Activated CD8-positive, alpha-beta memory T cell treated with anti-CD3 and anti-CD28 coated beads for 1 hour (primary cell): ENCODE data around the gene OR9K2.
A peak's percentile ranks its signal among the peaks of the same experiment; 100 is the strongest.
"Not testable (repeated sequence)": the region's sequence is repeated elsewhere in the genome, so short reads cannot be mapped to it uniquely, and the experiment has no call there.

ENCODE experiments used
- DNase-seq, 2 donors: peaks; one replicate each; pipeline ENCODE4 v3.0.0-alpha.2; 2020; ENCODE audit warnings: low read depth in 1 of 2; ENCODE audit errors: extremely low read depth in 1 of 2

OR9K2 gene

GRCh38 chr12:55126106-55126505 is at the start of gene OR9K2:
Gene OR9K2, plus strand, starts transcription at chr12:55126406. Its CDS starts 3,429 bp downstream, at chr12:55129835.
- no peak for DNase-seq

GRCh38 chr12:55092579-55092978 is 33.6 kb upstream of the OR9K2 start:
- no peak for DNase-seq

GRCh38 chr12:55112378-55112875 is 13.8 kb upstream of the OR9K2 start:
- no peak for DNase-seq

- DNase-seq, result no peak
These were observed 10.1 kb upstream of the OR9K2 start for GRCh38 chr12:55116152-55116551.

GRCh38 chr12:55132816-55133215 is 6.6 kb downstream of the OR9K2 start:
- no peak for DNase-seq

GRCh38 chr12:55142669-55143565 is 16.7 kb downstream of the OR9K2 start:
- peak in 1 of 2 donors; percentile 5 for DNase-seq

GRCh38 chr12:55143566-55143870 is 17.3 kb downstream of the OR9K2 start:
- no peak for DNase-seq

- DNase-seq, result not testable (repeated sequence)
These were observed 40.9 kb downstream of the OR9K2 start for GRCh38 chr12:55167010-55167640.

- no peak for DNase-seq
These were observed 45.2 kb downstream of the OR9K2 start for GRCh38 chr12:55171445-55171844.

- not testable (repeated sequence) for DNase-seq
These were observed 45.6 kb downstream of the OR9K2 start for GRCh38 chr12:55171846-55172245.

- DNase-seq, result no peak
These were observed 46.5 kb downstream of the OR9K2 start for GRCh38 chr12:55172686-55173085.

- DNase-seq, result no peak
These were observed 47.2 kb downstream of the OR9K2 start for GRCh38 chr12:55173456-55173855.
